Muscle of arm (tissue), 14 donors: ENCODE results near the gene CBX1. TPM values are rescaled to one million over a fixed set of nuclear protein-coding genes. Genes with fewer than 3 reads are reported as not detected.

Experiments
- DNase-seq: peaks from one replicate; pipeline ENCODE4 v3.0.0-alpha.2; 2013
- long read RNA-seq, 11 donors: transcript quantifications; one replicate each; lab custom pipeline, GENCODE V29; 2026
- polyA plus RNA-seq, 12 donors: library from polyadenylated mRNA; unstranded; fragments of 120-200 nt; gene quantifications; one replicate each; pipeline ENCODE4 v1.2.1, GENCODE V29; 2013; ENCODE audit not compliant: insufficient read length in 12 of 12

CBX1 gene
- 100 to 1,000 TPM in 4 of 12 donors, 10 to 100 TPM in 7, not detected in 1; 76.0 to 134 (median 85.3) TPM for polyA plus RNA-seq
- long read RNA-seq, donor 1, transcript CBX1-201 (5 exons, 2,232 nt): major isoform, 16 of 57 reads
- long read RNA-seq, donor 1, partial matches to known transcripts: 38 of 57 reads
- long read RNA-seq, donor 1, other reads (novel, unspliced or antisense): 0 of 57 reads
- long read RNA-seq, donor 2, transcript CBX1-201 (5 exons, 2,232 nt): major isoform, 32 of 53 reads
- long read RNA-seq, donor 2, partial matches to known transcripts: 16 of 53 reads
- long read RNA-seq, donor 2, other reads (novel, unspliced or antisense): 0 of 53 reads
- long read RNA-seq, donor 3, transcript CBX1-201 (5 exons, 2,232 nt): major isoform, 11 of 13 reads
- long read RNA-seq, donor 3, partial matches to known transcripts: 0 of 13 reads
- long read RNA-seq, donor 3, other reads (novel, unspliced or antisense): 0 of 13 reads
- long read RNA-seq, donor 4, transcript CBX1-201 (5 exons, 2,232 nt): major isoform, 14 of 16 reads
- long read RNA-seq, donor 4, partial matches to known transcripts: 0 of 16 reads
- long read RNA-seq, donor 4, other reads (novel, unspliced or antisense): 0 of 16 reads
- long read RNA-seq, donor 5, transcript CBX1-201 (5 exons, 2,232 nt): major isoform, 33 of 62 reads
- long read RNA-seq, donor 5, partial matches to known transcripts: 28 of 62 reads
- long read RNA-seq, donor 5, other reads (novel, unspliced or antisense): 0 of 62 reads
- long read RNA-seq, donor 6, transcript CBX1-201 (5 exons, 2,232 nt): major isoform, 20 of 39 reads
- long read RNA-seq, donor 6, partial matches to known transcripts: 18 of 39 reads
- long read RNA-seq, donor 6, other reads (novel, unspliced or antisense): 0 of 39 reads
- long read RNA-seq, donor 7, transcript CBX1-201 (5 exons, 2,232 nt): major isoform, 11 of 23 reads
- long read RNA-seq, donor 7, partial matches to known transcripts: 11 of 23 reads
- long read RNA-seq, donor 7, other reads (novel, unspliced or antisense): 0 of 23 reads
- long read RNA-seq, donor 8, transcript CBX1-201 (5 exons, 2,232 nt): major isoform, 35 of 60 reads
- long read RNA-seq, donor 8, partial matches to known transcripts: 23 of 60 reads
- long read RNA-seq, donor 8, other reads (novel, unspliced or antisense): 0 of 60 reads
- long read RNA-seq, donor 9, transcript CBX1-201 (5 exons, 2,232 nt): major isoform, 22 of 35 reads
- long read RNA-seq, donor 9, partial matches to known transcripts: 13 of 35 reads
- long read RNA-seq, donor 9, other reads (novel, unspliced or antisense): 0 of 35 reads
- long read RNA-seq, donor 10, transcript CBX1-201 (5 exons, 2,232 nt): major isoform, 15 of 34 reads
- long read RNA-seq, donor 10, partial matches to known transcripts: 16 of 34 reads
- long read RNA-seq, donor 10, other reads (novel, unspliced or antisense): 0 of 34 reads
- long read RNA-seq, donor 11, transcript CBX1-201 (5 exons, 2,232 nt): major isoform, 24 of 41 reads
- long read RNA-seq, donor 11, partial matches to known transcripts: 15 of 41 reads
- long read RNA-seq, donor 11, other reads (novel, unspliced or antisense): 0 of 41 reads

GRCh38 chr17:48101012-48101720 lies at the start of gene CBX1:
TSS of gene CBX1 (minus strand) at chr17:48101478. CDS start at chr17:48077004, 24,474 bp downstream.
- peak; percentile 95 for DNase-seq

DNA sequence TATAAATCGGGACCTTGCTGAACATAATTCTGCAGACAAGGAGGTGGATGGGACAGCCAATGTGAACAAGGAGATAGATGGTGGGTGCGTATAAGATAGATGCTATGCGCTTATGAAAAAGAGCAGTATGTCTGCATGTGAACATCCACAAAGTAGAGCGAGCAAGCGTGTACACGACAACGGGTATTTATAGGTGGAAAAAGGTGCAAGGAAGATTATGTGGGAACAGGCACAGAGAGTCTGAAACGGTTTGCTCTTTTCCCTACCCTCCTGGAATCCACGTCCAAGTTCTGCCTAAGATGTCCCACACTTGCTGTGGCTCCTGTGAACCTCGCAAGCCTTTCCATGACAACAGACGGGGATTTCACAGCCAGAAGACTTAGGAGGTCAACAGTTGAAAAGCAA lies 49.3 kb upstream of the CBX1 start:
- no peak for DNase-seq

GRCh38 chr17:48149787-48150463 lies 48.6 kb upstream of the CBX1 start:
- DNase-seq: no peak

GRCh38 chr17:48148854-48149786 lies 47.8 kb upstream of the CBX1 start:
- no peak for DNase-seq

DNA sequence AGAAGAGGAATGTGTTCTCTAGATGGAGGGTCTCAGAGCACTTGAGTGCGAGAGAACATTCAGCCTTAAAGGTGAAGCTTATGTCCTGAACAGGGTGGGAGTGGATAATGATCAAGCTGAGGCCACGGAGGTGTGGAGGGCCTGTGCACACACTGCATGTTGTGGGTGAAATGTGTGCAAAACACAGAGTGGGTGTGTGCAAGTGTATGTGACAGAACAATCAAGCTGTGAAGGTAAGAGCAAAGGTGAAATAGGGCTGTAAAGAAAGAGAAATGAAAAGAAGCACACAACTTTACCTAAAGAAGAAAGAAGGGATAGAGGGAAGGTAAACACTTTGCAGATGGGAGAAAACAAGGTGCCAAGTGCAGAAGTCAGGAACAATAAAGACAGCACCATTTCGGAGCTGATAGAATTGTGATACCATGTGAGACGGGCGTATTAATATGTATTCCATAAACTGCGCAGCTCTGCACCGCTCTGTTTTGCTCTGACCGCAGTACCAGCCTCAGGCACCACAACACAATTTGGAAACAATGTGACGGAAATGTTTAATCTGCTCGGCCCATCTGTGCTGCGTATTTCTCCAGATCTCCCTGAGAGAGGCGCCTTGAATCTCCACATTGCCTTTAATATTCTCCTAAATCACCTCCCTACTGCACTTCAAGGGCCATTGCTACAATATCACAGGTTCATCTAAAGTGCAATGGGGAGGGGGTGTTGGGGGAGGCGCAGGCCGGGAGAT lies 46.9 kb upstream of the CBX1 start:
- no peak for DNase-seq

DNA sequence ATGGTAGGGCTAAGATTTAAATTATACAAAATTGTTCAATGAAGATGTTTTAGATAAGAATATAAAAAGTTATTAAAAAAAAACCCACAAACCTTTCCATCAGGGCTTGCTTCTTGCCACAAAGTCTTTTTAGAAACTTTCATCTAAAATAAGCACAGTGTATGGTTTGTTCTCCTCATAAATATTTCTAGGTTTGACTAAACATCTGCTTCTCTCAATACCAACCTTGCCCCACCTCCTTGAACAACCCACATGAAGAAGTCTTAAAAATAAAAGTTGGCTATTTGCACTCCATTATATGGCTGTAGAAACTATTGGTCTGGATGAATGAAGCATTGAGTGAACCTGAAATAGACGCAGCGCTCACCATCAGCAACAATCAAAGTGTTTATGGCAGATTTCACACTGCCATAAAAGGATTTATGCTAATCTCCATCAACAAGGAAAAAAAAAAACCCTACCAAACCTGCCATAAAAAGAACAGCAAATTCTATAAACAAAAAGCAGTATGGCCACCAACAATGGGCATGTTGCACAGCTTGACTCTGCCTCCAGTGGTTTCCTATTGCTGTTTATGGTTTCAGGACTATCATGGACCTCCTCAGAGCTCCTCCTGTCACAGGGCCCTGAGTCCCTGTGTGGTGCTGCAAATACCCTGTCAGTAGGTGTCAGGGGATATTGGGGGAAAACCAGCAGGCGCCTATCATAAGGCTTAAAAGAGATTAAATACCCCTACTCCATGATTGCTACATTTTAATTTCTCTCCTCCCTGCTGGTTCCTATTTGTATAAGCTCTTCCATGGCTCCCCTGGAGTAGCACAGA lies 43.9 kb upstream of the CBX1 start:
- no peak for DNase-seq

GRCh38 chr17:48144231-48144630 lies 43.0 kb upstream of the CBX1 start:
- no peak for DNase-seq

GRCh38 chr17:48143629-48144028 lies 42.4 kb upstream of the CBX1 start:
- DNase-seq: no peak

DNA sequence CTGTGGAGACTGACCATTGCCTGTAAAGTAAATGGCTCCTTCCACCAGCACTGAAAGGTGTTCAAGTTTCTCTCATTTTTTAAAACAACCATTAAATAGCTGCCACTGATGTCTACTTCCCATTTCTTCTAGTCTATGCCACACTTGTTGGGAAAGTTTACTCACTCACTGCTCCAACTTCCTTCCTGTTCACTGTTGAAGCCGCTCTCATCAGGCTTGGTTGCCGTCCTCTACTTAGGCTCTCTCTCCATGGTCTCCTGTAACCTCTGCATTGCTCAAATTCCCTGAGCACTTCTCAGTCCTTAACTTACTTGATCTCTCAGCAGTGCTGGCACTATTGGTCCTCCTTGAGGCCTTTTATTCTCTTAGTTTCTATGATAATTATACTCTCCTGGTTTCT lies 38.7 kb upstream of the CBX1 start:
- DNase-seq: no peak

GRCh38 chr17:48137656-48138055 lies 36.4 kb upstream of the CBX1 start:
- DNase-seq: no peak

- DNase-seq: no peak
Measured at GRCh38 chr17:48134912-48135480, 33.7 kb upstream of the CBX1 start.

DNA sequence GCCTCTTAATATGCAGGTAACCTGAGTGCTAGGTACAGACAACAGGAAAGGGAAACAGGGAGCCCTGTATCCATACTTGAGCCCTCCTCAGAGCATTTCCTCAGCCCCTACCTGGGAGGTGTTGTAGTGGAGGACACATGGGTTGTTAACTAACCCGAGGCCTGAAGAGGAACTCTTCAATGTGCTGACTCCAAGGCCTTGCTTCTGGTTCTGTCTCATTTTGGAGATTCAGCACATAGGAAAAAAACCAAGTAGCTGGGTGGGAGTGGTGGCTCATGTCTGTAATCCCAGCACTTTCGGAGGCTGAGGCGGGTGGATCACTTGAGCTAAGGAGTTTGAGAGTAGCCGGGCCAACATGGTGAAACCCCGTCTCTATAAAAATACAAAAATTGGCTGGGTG lies 31.1 kb upstream of the CBX1 start:
- DNase-seq: no peak

DNA sequence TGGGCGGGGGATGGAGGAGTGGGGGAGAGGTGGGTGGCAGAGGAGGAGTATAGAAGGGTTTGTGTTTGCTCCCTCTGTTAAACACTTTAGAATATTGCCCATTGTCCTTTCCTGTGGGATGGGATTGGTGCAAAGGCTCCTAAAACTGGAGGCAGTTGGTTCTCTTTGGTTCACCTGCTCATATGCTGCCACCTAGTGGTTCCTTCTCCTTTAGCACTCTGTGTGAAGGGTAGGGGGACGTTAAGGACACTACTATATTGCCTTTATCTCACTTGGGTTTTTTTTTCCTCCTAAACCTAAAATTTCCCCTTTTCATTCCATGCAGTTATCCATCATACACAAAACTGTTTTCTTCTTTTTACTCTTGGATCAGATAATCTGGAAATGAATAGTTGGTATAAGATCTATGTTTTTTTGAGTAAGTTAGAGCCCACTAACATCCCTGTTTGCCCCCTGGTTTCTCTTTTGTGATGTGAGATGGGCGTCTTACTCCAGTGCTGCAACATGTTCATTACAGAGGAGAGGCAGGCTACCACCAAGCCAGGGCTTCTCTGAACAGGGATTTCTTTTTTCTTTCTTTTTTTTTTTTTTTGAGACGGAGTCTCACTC lies 30.0 kb upstream of the CBX1 start:
- DNase-seq: peak; percentile 76

DNA sequence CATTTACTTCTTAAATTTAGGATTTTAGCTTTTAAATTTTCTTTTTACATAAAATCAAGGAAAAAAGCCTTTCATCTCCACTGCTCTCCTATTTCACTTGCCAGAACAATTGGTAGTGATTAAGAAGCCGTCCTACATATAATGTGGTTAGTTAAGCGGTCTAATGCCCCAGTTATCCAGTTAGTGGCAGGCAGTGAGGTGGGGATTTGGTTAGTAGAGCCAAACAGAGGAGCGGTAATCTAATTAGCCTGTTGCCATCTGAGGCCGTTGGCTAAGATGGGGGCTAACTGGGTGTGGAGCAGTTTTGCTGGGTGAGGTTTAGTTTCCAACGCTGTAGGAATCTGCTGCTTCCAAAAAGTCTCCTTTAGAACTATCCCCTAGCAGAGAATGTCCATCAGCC lies 28.7 kb upstream of the CBX1 start:
- DNase-seq: no peak

DNA sequence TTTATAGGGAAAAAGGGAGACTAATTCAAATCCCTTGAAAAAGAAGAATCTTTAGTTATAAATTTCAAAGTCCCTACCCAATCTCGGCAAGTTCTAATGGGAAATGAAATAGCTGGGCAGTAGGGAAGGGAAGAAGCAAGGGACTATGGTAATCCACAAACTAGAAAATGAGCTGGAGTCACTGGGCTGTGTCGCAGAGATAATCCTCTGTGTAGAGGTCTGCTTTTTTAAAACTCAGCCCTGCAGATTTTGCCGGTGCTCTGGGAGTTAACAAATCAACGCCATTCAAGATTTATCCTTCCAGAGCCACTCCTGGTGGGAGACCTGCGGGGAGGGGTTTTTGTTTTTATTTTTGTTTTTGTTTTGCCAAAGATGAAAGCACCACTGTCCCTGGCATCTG lies 27.1 kb upstream of the CBX1 start:
- DNase-seq: no peak

DNA sequence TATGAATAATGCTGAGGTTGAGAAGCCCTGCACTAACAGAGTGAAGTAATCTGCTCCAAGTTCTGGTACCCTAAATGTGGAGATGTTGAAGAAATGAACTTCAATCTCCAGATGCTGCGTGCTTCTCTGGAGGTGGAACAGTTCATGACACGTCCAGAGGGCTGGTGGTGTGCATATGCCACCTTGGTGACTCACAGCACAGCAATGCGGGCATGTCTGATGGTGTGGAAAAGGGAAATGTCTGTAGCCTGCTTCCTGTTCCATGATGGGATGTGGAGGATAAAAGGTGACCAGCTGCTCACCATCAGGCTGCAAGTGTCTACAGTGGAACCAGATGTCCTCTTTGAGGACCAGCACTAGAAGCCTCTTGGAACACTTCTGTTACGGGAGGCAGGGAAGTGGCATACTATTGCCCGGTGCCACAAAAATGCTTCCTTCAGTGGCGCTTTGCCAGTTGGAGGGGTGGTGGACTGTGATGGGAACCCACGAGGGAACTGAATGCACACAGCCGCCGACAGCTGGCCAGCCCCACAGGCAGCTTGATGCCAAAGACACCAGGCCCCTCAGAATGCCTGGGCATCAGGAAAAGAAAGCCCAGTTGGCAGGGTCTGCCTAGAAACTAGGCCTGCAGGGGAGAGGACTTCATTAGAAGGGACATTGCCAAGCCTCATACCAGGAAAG lies 26.2 kb upstream of the CBX1 start:
- no peak for DNase-seq
